Hepatocyte (in vitro differentiated cells): ENCODE measurements around the gene NPTXR.

Experiments used
- CTCF ChIP-seq: fragments of 200-600 bp; sonication (generic); IDR thresholded peaks from 2 replicates; pipeline ENCODE4 v1.5.1; 2016; ENCODE audit warnings: antibody characterized with exemption, mild to moderate bottlenecking; ENCODE audit not compliant: poor library complexity
- EZH2 ChIP-seq: fragments of 200-600 bp; sonication (generic); IDR thresholded peaks from 2 replicates; pipeline ENCODE4 v1.6.1; 2016; ENCODE audit warnings: antibody characterized with exemption, mild to moderate bottlenecking, borderline replicate concordance

GRCh38 chr22:38882972-38883622 lies 39.3 kb upstream of the NPTXR start:
- TF ChIP-seq CTCF (no peak), EZH2 (no peak)
